GM18951 (cell line): ENCODE measurements around the gene CDHR3.
"Not testable (repeated sequence)": the region's sequence is repeated elsewhere in the genome, so short reads cannot be mapped to it uniquely, and the experiment has no call there.

Experiments
- POLR2A ChIP-seq: IDR thresholded peaks from 4 replicates; pipeline ENCODE4 v1.6.1; 2011; ENCODE audit warnings: mild to moderate bottlenecking; ENCODE audit not compliant: insufficient read length, insufficient read depth; ENCODE audit errors: extremely low read depth
- in situ Hi-C: fragments of 300-500 bp; cut with MboI; formaldehyde crosslinking; loops from one replicate; pipeline ENCODE4 v1.12.0; 2022; ENCODE audit warnings: low sequenced_read_pairs, mixed read lengths, inconsistent platforms; ENCODE audit not compliant: unreplicated experiment

Gene CDHR3

DNA sequence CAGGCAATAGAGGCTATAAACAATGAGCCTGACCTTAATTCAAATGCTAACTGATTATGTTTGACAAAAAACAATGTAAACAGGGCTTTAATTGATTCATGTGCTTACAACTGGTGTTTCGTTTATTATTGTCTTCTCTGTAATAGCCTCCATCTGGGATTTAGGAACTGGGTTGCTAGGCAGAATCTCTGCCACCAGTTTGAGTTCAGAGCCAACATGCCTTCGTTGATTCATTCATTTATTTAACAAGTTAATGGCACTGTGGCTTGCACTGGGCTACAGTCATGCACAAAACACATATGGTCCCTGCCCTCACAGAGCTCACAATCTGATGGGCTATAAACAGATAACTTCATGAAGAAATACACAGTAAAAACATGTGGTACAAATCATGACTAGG lies 19.6 kb upstream of the CDHR3 start:
- in situ Hi-C loops: no loop called here
- no peak for TF ChIP-seq POLR2A

GRCh38 chr7:105945848-105946247 lies 17.2 kb upstream of the CDHR3 start:
- no peak for TF ChIP-seq POLR2A
- in situ Hi-C loops: no loop called here

DNA sequence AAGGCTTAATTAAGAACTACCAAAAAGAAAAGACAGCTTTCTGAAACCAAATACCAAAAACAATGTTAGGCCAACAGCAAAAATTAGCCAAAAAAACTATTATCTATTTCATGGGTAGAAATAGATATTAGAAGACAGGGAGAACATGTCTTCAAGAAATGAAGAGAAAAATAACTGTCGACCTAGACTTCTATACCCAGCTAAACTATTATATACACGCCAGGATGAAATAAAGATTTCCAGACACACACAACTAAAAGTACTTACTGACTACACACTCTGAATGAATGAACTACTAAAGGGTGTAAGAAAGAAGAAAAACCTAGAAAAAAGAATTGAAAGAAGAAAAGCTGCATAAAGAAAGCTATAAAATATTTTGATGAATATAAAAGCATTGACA lies 11.5 kb upstream of the CDHR3 start:
- in situ Hi-C loops: no loop called here
- no peak for TF ChIP-seq POLR2A

DNA sequence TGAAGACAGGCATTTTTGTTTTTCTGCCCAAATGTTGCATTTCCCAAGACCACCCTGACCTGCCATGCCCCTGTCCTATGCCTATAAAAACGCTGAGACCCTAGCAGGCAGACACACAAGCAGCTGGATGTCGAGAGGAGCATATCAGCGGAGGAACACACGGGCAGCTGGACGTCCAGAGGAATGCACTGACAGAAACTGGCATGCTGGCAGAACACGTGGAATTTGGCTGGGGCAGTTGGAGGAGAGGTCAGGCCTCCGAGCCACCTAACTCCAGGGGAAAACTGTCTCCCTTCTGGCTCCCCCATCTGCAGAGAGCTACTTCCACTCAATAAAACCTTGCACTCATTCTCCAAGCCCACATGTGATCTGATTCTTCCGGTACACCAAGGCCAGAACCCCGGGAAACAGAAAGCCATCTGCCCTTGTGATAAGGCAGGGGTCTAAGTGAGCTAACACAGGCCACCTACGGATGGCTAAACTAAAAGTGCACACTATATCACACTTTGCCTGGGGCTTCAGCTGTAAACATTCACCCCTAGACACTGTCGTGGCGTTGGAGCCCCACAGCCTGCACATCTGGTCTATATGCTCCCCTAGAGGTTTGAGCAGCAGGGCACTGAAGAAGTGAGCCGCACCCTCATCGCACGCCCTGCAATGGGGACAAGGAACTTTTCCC lies 10.0 kb upstream of the CDHR3 start:
- TF ChIP-seq POLR2A: no peak
- in situ Hi-C loops: no loop called here

GRCh38 chr7:105954711-105955110 lies 8.4 kb upstream of the CDHR3 start:
- in situ Hi-C loops: no loop called here
- TF ChIP-seq POLR2A: no peak

DNA sequence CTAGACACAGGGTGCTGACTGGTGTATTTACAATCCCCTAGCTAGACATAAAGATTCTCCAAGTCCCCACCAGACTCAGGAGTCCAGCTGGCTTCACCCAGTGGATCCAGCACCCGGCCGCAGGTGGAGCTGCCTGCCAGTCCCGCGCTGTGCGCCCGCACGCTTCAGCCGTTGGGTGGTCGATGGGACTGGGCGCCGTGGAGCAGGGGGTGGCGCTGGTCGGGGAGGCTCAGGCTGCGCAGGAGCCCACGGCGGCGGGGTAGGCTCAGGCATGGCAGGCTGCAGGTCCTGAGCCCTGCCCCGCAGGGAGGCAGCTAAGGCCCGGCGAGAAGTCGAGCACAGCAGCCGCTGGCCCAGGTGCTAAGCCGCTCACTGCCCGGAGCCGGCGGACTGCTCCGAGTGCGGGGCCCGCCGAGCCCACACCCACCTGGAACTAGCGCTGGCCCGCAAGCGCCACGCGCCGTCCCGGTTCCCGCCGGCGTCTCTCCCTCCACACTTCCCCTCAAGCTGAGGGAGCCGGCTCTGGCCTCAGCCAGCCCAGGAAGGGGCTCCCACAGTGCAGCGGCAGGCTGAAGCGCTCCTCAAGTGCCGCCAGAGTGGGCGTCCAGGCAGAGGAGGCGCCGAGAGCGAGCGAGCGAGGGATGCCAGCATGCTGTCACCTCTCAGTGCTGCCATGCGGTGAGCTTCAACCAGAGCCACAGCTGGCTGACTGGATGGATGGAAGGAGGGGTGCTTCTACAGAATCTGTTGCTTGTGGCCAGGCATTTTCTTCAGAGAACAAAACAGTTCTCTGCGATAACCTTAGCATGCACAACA lies 7.2 kb upstream of the CDHR3 start:
- in situ Hi-C loops: not testable (repeated sequence)

- in situ Hi-C loops: no loop called here
- TF ChIP-seq POLR2A: no peak
These were observed 5.1 kb upstream of the CDHR3 start for GRCh38 chr7:105958012-105958411.

GRCh38 chr7:105962353-105962752 lies 711 bp upstream of the CDHR3 start:
- TF ChIP-seq POLR2A: no peak
- in situ Hi-C loops: no loop called here

- TF ChIP-seq POLR2A: no peak
- in situ Hi-C loops: no loop called here
These were observed 8.8 kb downstream of the CDHR3 start for GRCh38 chr7:105971845-105972244.

GRCh38 chr7:105972276-105972675 lies 9.2 kb downstream of the CDHR3 start:
- in situ Hi-C loops: no loop called here
- TF ChIP-seq POLR2A: no peak

- no peak for TF ChIP-seq POLR2A
- in situ Hi-C loops: no loop called here
These were observed 11.4 kb downstream of the CDHR3 start for GRCh38 chr7:105974471-105974870.

DNA sequence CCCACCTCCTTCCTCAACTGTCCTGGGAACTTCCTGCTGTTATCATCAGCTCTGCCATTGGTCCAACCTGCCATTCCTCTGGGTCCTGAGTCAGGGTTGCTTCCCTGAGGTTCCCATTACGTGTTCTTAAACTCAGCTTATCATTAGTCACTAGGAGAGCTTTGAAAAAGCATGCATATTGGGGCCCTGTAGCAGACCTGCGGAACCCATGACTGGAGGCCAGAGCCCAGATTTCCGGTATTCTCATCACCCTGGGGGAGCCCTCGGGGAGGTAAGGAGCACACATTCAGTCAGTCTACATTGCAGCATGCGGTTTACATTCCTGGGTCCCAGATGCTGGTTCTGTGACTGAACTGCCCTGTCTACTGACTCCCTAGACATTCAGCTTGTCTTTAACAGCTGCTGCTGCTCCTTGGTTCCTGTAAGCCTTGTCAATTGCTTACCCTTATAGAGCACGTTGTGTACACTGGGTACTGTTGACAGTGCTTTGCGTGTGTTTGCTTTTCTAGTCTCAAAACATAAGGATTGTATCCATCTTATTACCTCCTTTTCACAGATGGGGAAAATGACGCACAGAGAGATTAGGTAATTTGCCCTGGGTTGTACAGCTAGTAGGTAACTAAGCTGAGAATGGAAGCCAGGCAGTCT lies 12.8 kb downstream of the CDHR3 start:
- in situ Hi-C loops: no loop called here
- no peak for TF ChIP-seq POLR2A

GRCh38 chr7:105976868-105977267 lies 13.8 kb downstream of the CDHR3 start:
- in situ Hi-C loops: no loop called here
- no peak for TF ChIP-seq POLR2A

- TF ChIP-seq POLR2A: no peak
- in situ Hi-C loops: no loop called here
These were observed 15.0 kb downstream of the CDHR3 start for GRCh38 chr7:105978035-105978434.

GRCh38 chr7:105978974-105979373 lies 15.9 kb downstream of the CDHR3 start:
- in situ Hi-C loops: no loop called here
- no peak for TF ChIP-seq POLR2A
